ENCODE results near the gene ADAMTS8.

DNA sequence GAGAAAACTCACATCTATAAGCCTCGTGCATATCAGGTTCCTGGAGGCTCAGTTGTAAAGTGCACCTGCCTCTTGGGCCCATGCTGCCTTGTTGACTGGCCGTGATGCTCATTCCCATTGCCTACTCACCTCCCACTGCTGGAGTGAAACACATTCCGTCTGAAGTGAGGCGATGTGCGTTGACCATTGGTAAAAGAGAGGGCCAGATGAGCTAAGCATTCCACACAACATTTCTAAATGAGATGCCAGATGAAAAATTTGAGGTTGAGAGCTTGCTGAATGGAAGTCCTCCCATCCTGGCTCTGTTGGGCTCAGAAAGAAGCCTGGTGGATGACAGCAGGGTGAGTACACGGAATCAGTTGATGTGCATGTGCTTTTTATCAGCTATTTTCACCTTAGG is 11.5 kb upstream of the ADAMTS8 start:
- no peak for TF ChIP-seq POLR2AphosphoS5 (IDR thresholded peaks at IDR 0.05; ENCODE audit: borderline replicate concordance, low read depth, low read length)
- no peak for TF ChIP-seq EZH2 (IDR thresholded peaks at IDR 0.05)
